ENCODE measurements around the gene CCDC107.

CCDC107 gene

GRCh38 chr9:35702696-35703095 lies 44.6 kb downstream of the CCDC107 start:
- no peak for DNase-seq (ENCODE audit: low spot score)

GRCh38 chr9:35703906-35704672 lies 46.0 kb downstream of the CCDC107 start:
- no peak for DNase-seq (ENCODE audit: low spot score)

- DNase-seq (ENCODE audit: low spot score): no peak
Observed at GRCh38 chr9:35705372-35705771, 47.3 kb downstream of the CCDC107 start.

GRCh38 chr9:35705836-35706430 lies 47.8 kb downstream of the CCDC107 start:
- no peak for DNase-seq (ENCODE audit: low spot score)

- DNase-seq (ENCODE audit: low spot score): no peak
Observed at GRCh38 chr9:35706951-35707350, 48.9 kb downstream of the CCDC107 start.

GRCh38 chr9:35708146-35708545 lies 50.1 kb downstream of the CCDC107 start:
- no peak for DNase-seq (ENCODE audit: low spot score)

GRCh38 chr9:35710818-35711500 lies 52.9 kb downstream of the CCDC107 start:
- no peak for DNase-seq (ENCODE audit: low spot score)
